Parathyroid adenoma (tissue), 2 donors: ENCODE measurements around the gene PLCXD1.
"Not testable (repeated sequence)": the region's sequence is repeated elsewhere in the genome, so short reads cannot be mapped to it uniquely, and the experiment has no call there.

Experiments
- H2AFZ ChIP-seq: fragments of 300-600 bp; sonication (generic); one replicate; pipeline ENCODE4 v1.7.0; 2017; ENCODE audit warnings: antibody characterized with exemption, mild to moderate bottlenecking
- H3K27ac ChIP-seq: fragments of 300-600 bp; sonication (generic); one replicate; pipeline ENCODE4 v1.7.0; 2017
- H3K27me3 ChIP-seq: fragments of 300-600 bp; sonication (generic); one replicate; pipeline ENCODE4 v1.7.0; 2017; ENCODE audit warnings: low read length; ENCODE audit not compliant: control insufficient read depth, insufficient read depth
- H3K36me3 ChIP-seq: fragments of 300-600 bp; sonication (generic); one replicate; pipeline ENCODE4 v1.7.0; 2017; ENCODE audit warnings: low read length; ENCODE audit not compliant: control insufficient read depth, insufficient read depth
- H3K4me1 ChIP-seq: fragments of 300-600 bp; sonication (generic); one replicate; pipeline ENCODE4 v1.7.0; 2017; ENCODE audit warnings: control low read depth
- H3K4me2 ChIP-seq: fragments of 300-600 bp; sonication (generic); one replicate; pipeline ENCODE4 v1.7.0; 2017; ENCODE audit warnings: low read length
- H3K4me3 ChIP-seq: fragments of 300-600 bp; sonication (generic); one replicate; pipeline ENCODE4 v1.7.0; 2017; ENCODE audit warnings: low read depth, low read length
- H3K79me2 ChIP-seq: fragments of 300-600 bp; sonication (generic); one replicate; pipeline ENCODE4 v1.7.0; 2017; ENCODE audit warnings: control low read depth
- H3K9ac ChIP-seq: fragments of 300-600 bp; sonication (generic); one replicate; pipeline ENCODE4 v1.7.0; 2017; ENCODE audit warnings: mild to moderate bottlenecking
- H3K9me3 ChIP-seq: fragments of 300-600 bp; sonication (generic); one replicate; pipeline ENCODE4 v1.7.0; 2017; ENCODE audit warnings: low read length; ENCODE audit not compliant: control insufficient read depth
- CTCF ChIP-seq: fragments of 300-600 bp; sonication (generic); IDR thresholded peaks from one replicate; pipeline ENCODE4 v1.7.0; 2017; ENCODE audit warnings: antibody characterized with exemption, mild to moderate bottlenecking
- donor health status: primary hyperparathyroidism.

The PLCXD1 gene

GRCh38 chrX:319579-320125, 38.5 kb downstream of the PLCXD1 start:
- H3K4me1 ChIP-seq: no peaks in the 10 kb centered on the region
- peak overlapping the region; percentile 61 for H3K9ac ChIP-seq
- H2AFZ ChIP-seq: peak overlapping the region; percentile 92
- H3K4me2 ChIP-seq: peak overlapping the region; percentile 93
- TF ChIP-seq CTCF: no peak
- no peaks in the 10 kb centered on the region for H3K27me3 ChIP-seq
- H3K36me3 ChIP-seq: no peaks in the 10 kb centered on the region
- H3K9me3 ChIP-seq: no peaks in the 10 kb centered on the region
- no peak overlapping the region for H3K27ac ChIP-seq
- no peaks in the 10 kb centered on the region for H3K79me2 ChIP-seq
- peak overlapping the region; percentile 94 for H3K4me3 ChIP-seq

GRCh38 chrX:320126-320783, 39.1 kb downstream of the PLCXD1 start:
- no peaks in the 10 kb centered on the region for H3K36me3 ChIP-seq
- H3K4me2 ChIP-seq: peak overlapping the region; percentile 93
- no peak overlapping the region for H3K9ac ChIP-seq
- no peaks in the 10 kb centered on the region for H3K9me3 ChIP-seq
- H3K4me3 ChIP-seq: peak overlapping the region; percentile 94
- no peaks in the 10 kb centered on the region for H3K4me1 ChIP-seq
- H3K79me2 ChIP-seq: no peaks in the 10 kb centered on the region
- H3K27ac ChIP-seq: no peak overlapping the region
- H2AFZ ChIP-seq: no peak overlapping the region
- H3K27me3 ChIP-seq: no peaks in the 10 kb centered on the region
- TF ChIP-seq CTCF: no peak

GRCh38 chrX:323721-324628, 42.8 kb downstream of the PLCXD1 start:
- Histone ChIP-seq H3K9me3 (no peaks in the 10 kb centered on the region), H3K9ac (no peak overlapping the region), H3K4me3 (no peak overlapping the region), H2AFZ (peak overlapping the region; percentile 79), H3K79me2 (no peaks in the 10 kb centered on the region), H3K27me3 (no peaks in the 10 kb centered on the region), H3K27ac (no peak overlapping the region), H3K4me1 (no peaks in the 10 kb centered on the region), H3K36me3 (no peaks in the 10 kb centered on the region), H3K4me2 (no peak overlapping the region)
- TF ChIP-seq CTCF: no peak

- H3K27ac ChIP-seq, H3K36me3 ChIP-seq, H2AFZ ChIP-seq, H3K4me3 ChIP-seq, H3K79me2 ChIP-seq, H3K27me3 ChIP-seq, H3K9me3 ChIP-seq, H3K4me1 ChIP-seq, H3K9ac ChIP-seq, H3K4me2 ChIP-seq: not testable (repeated sequence)
Observed at GRCh38 chrX:324664-325063, 43.5 kb downstream of the PLCXD1 start.

GRCh38 chrX:327660-328126, 46.5 kb downstream of the PLCXD1 start:
- no peaks in the 10 kb centered on the region for H3K36me3 ChIP-seq
- no peak overlapping the region for H3K4me3 ChIP-seq
- H3K79me2 ChIP-seq: no peaks in the 10 kb centered on the region
- no peaks in the 10 kb centered on the region for H3K27me3 ChIP-seq
- no peak overlapping the region for H3K4me2 ChIP-seq
- no peak overlapping the region for H2AFZ ChIP-seq
- no peak overlapping the region for H3K27ac ChIP-seq
- TF ChIP-seq CTCF: no peak
- no peak overlapping the region for H3K9ac ChIP-seq
- no peaks in the 10 kb centered on the region for H3K9me3 ChIP-seq
- H3K4me1 ChIP-seq: no peaks in the 10 kb centered on the region
